Nephron progenitor cell (in vitro differentiated cells): Measurements from ENCODE around the gene RNF180.

Experiments
- DNase-seq: peaks from one replicate; pipeline ENCODE4 v3.0.0; 2021
- H3K27ac Mint-ChIP-seq: 2 replicates; pipeline ENCODE4 v1.8.0; 2021; ENCODE audit warnings: mild to moderate bottlenecking, moderate library complexity, mixed read lengths
- H3K27me3 Mint-ChIP-seq: 2 replicates; pipeline ENCODE4 v1.8.0; 2021; ENCODE audit warnings: mild to moderate bottlenecking, low read depth, mixed read lengths; ENCODE audit not compliant: poor library complexity
- H3K36me3 Mint-ChIP-seq: 2 replicates; pipeline ENCODE4 v1.8.0; 2021; ENCODE audit warnings: low read depth, mixed read lengths
- H3K4me1 Mint-ChIP-seq: 2 replicates; pipeline ENCODE4 v1.8.0; 2021; ENCODE audit warnings: mixed read lengths
- H3K4me3 Mint-ChIP-seq: 2 replicates; pipeline ENCODE4 v1.8.0; 2021; ENCODE audit warnings: mild to moderate bottlenecking, moderate library complexity, mixed read lengths
- H3K9me3 Mint-ChIP-seq: 2 replicates; pipeline ENCODE4 v1.8.0; 2021; ENCODE audit warnings: mild to moderate bottlenecking, moderate library complexity, mixed read lengths
- CTCF ChIP-seq: fragments of 200-600 bp; sonication (generic); IDR thresholded peaks from 2 replicates; pipeline ENCODE4 v1.5.0; 2021; ENCODE audit warnings: antibody characterized with exemption

The RNF180 gene

GRCh38 chr5:64156261-64156660, 9.4 kb upstream of the RNF180 start:
- Mint-ChIP-seq H3K27ac (no peak overlapping the region), H3K9me3 (peaks cover 7% of the 10 kb centered on the region), H3K27me3 (peaks cover 10% of the 10 kb centered on the region), H3K4me1 (peaks cover 10% of the 10 kb centered on the region), H3K4me3 (no peak overlapping the region), H3K36me3 (no peaks in the 10 kb centered on the region)
- no peak for DNase-seq
- TF ChIP-seq CTCF = no peak

- no peak overlapping the region for H3K27ac Mint-ChIP-seq
- no peak overlapping the region for H3K4me3 Mint-ChIP-seq
- no peaks in the 10 kb centered on the region for H3K36me3 Mint-ChIP-seq
- no peak for TF ChIP-seq CTCF
- peaks cover 20% of the 10 kb centered on the region for H3K27me3 Mint-ChIP-seq
- no peaks in the 10 kb centered on the region for H3K9me3 Mint-ChIP-seq
- H3K4me1 Mint-ChIP-seq = peaks cover 10% of the 10 kb centered on the region
- no peak for DNase-seq
These were observed 6.8 kb upstream of the RNF180 start for GRCh38 chr5:64158827-64159226.

- no peak overlapping the region for H3K27ac Mint-ChIP-seq
- no peak overlapping the region for H3K4me3 Mint-ChIP-seq
- H3K27me3 Mint-ChIP-seq = peaks cover 33% of the 10 kb centered on the region
- no peaks in the 10 kb centered on the region for H3K36me3 Mint-ChIP-seq
- no peak for TF ChIP-seq CTCF
- H3K4me1 Mint-ChIP-seq = peaks cover 6% of the 10 kb centered on the region
- H3K9me3 Mint-ChIP-seq = no peaks in the 10 kb centered on the region
- DNase-seq = no peak
These were observed 5.4 kb upstream of the RNF180 start for GRCh38 chr5:64160201-64160600.

GRCh38 chr5:64161420-64161819, 4.2 kb upstream of the RNF180 start:
- Mint-ChIP-seq H3K36me3 (no peaks in the 10 kb centered on the region), H3K4me1 (peaks cover 11% of the 10 kb centered on the region)

GRCh38 chr5:64163135-64163534, 2.5 kb upstream of the RNF180 start:
- H3K4me1 Mint-ChIP-seq = peaks cover 12% of the 10 kb centered on the region
- H3K36me3 Mint-ChIP-seq = no peaks in the 10 kb centered on the region
- TF ChIP-seq CTCF = no peak
- H3K27ac Mint-ChIP-seq = no peak overlapping the region
- H3K27me3 Mint-ChIP-seq = peaks cover 48% of the 10 kb centered on the region
- no peaks in the 10 kb centered on the region for H3K9me3 Mint-ChIP-seq
- DNase-seq = no peak
- no peak overlapping the region for H3K4me3 Mint-ChIP-seq

More at GRCh38 chr5:64161420-64161819, 4.2 kb upstream of the RNF180 start:
- no peak for DNase-seq
- Mint-ChIP-seq H3K27ac (no peak overlapping the region), H3K4me3 (no peak overlapping the region), H3K27me3 (peaks cover 43% of the 10 kb centered on the region), H3K9me3 (no peaks in the 10 kb centered on the region)
- no peak for TF ChIP-seq CTCF

- no peaks in the 10 kb centered on the region for H3K36me3 Mint-ChIP-seq
- no peak overlapping the region for H3K4me3 Mint-ChIP-seq
- H3K4me1 Mint-ChIP-seq = peaks cover 12% of the 10 kb centered on the region
- H3K9me3 Mint-ChIP-seq = no peaks in the 10 kb centered on the region
- H3K27ac Mint-ChIP-seq = no peak overlapping the region
- TF ChIP-seq CTCF = no peak
- no peak for DNase-seq
- H3K27me3 Mint-ChIP-seq = peaks cover 45% of the 10 kb centered on the region
These were observed 1.9 kb upstream of the RNF180 start for GRCh38 chr5:64163746-64164145.
